Motor neuron (in vitro differentiated cells): Measurements from ENCODE around the gene YIPF6. TPM values are rescaled to one million over a fixed set of nuclear protein-coding genes. Genes with fewer than 3 reads are reported as not detected.
"Not testable (repeated sequence)": the region's sequence is repeated elsewhere in the genome, so short reads cannot be mapped to it uniquely, and the experiment has no call there.

ENCODE experiments used
- ATAC-seq, 8 experiments: fragments of 200-7000 bp; cut with Tn5 transposase; replicated peaks in 6 of 8; 2 replicates each; pipeline ENCODE4 v1.8.0; 2021; ENCODE audit warnings: mild to moderate bottlenecking in 8 of 8, moderate library complexity in 8 of 8
- H3K27ac ChIP-seq, 2 donors: fragments of 250-450 bp; sonication (Bioruptor Pico); 2 replicates each; pipeline ENCODE4 v1.9.0; 2021; ENCODE audit warnings: antibody characterized with exemption in 2 of 2, mild to moderate bottlenecking in 2 of 2, moderate library complexity in 1 of 2
- H3K4me1 ChIP-seq, 2 donors: fragments of 250-450 bp; sonication (Bioruptor Pico); replicated peaks in 1 of 2; 2 replicates each; pipeline ENCODE4 v1.6.1; 2021; ENCODE audit warnings: antibody characterized with exemption in 2 of 2, mild to moderate bottlenecking in 2 of 2, moderate library complexity in 1 of 2
- H3K4me3 ChIP-seq, 5 donors: fragments of 250-450 bp; sonication (Bioruptor Pico); 2 replicates each; pipeline ENCODE4 v1.9.0; 2021; ENCODE audit warnings: antibody characterized with exemption in 5 of 5, mild to moderate bottlenecking in 5 of 5, moderate library complexity in 4 of 5
- WGBS, 10 experiments: fragments of 450-650 bp; shearing (Covaris generic); methylation state at CpG; one replicate each; pipeline ENCODE4 v1.0.0; 2022; 5-methylcytosine and 5-hydroxymethylcytosine counted together
- in situ Hi-C, 9 experiments: fragments of 400-800 bp; cut with MboI; loops; one replicate each; pipeline ENCODE4 v1.15.0; 2021; ENCODE audit warnings: low sequenced_read_pairs in 9 of 9, low pct_unique_long_range_greater_than_20kb in 2 of 9; ENCODE audit not compliant: unreplicated experiment in 9 of 9
- total RNA-seq, 8 experiments: library from RNA; unstranded; fragments of 300-600 nt; gene quantifications; 2 replicates each; pipeline versions ENCODE4 v1.2.3 to v1.2.4, GENCODE V29; 2022

The YIPF6 gene
- 10 to 100 TPM; 20.1 to 30.6 (median 24.6) TPM for total RNA-seq

- Histone ChIP-seq H3K4me3 (peak within 1 kb of the TSS; percentile 61 to 98 (median 87)), H3K4me1 (peaks cover 7 to 9% of the 10 kb centered on the region in 2 donors), H3K27ac (peak within 1 kb of the TSS; percentile 93 to 99)
- in situ Hi-C loops, result no loop called here
- WGBS, 10 experiments, result 0 to 80% (median 0%) methylated on average over 1 to 35 of the region's 68 CpGs; no CpG with 5 or more reads in 3 of the 10 experiments
- ATAC-seq, result peak; percentile 92 to 97 (median 96)
These were observed at the start of gene YIPF6 for GRCh38 chrX:68498508-68499379. TSS of gene YIPF6 (plus strand) at chrX:68499051. CDS start at chrX:68499067, 16 bp downstream.

DNA sequence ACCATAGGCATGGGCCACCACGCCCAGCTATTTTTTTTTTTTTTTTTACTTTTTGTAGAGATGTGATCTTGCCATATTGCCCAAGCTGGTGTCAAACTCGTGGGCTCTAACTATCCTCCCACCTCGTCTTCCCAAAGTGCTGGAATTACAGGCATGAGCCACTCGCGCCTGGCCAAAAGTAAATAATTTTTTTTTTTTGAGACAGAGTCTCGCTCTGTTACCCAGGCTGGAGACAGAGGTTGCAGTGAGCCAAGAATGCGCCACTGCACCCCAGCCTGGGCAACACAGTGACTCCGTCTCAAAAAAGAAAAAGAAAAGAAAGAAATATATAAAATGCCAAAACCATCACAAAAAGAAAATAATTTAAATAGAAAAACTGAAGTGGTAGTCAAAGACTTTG, 47.1 kb upstream of the YIPF6 start:
- Histone ChIP-seq H3K4me3 (no peak overlapping the region), H3K27ac (no peak overlapping the region), H3K4me1 (no peaks in the 10 kb centered on the region)
- ATAC-seq, result peak in 1 of 8 experiments; percentile 69
- in situ Hi-C loops, result loop anchor here in 3 of 9 experiments (25.0 kb wide), 1 partner anchor 264 kb away; no protein-coding TSS in a partner anchor
- 50 to 100% (median 83%) methylated on average over 1 to 7 of the region's 8 CpGs; no CpG with 5 or more reads in 4 of the 10 experiments for WGBS, 10 experiments

DNA sequence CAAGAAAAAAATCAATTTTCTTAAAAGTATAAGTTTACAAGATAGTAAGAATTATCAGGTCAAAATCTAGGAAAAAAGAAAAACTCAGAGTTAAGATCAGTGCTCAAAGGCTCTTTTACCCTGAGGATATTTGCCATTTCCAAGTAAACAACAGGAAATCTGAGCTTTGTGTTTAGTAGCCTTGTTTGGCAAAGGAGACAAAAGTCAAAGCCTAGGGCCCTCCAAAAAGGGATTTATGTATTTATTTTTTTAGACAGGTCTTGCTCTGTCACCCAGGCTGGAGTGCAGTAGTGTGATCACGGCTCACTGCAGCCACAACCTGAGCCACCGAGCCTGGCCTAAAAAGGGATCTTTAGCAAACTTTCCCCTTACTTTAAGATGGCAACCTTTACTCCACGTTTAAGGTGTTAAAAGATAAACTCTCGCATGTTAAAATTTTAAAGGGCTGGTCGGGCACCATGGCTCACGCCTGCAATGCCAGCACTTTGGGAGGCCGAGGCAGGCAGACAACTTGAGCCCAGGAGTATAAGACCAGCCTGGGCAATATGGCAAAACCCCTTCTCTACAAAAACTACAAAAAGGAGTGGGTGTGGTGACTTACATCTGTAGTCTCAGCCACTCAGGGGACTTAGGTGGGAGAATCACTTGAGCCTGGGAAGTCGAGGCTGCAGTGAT, 44.2 kb upstream of the YIPF6 start:
- in situ Hi-C loops, result loop anchor here in 3 of 9 experiments (25.0 kb wide), 1 partner anchor 267 kb away; no protein-coding TSS in a partner anchor
- 0 to 76% (median 42%) methylated on average over 1 to 4 of the region's 8 CpGs; no CpG with 5 or more reads in 6 of the 10 experiments for WGBS, 10 experiments
- Histone ChIP-seq H3K4me3 (no peak overlapping the region), H3K27ac (no peak overlapping the region), H3K4me1 (no peaks in the 10 kb centered on the region)
- no peak for ATAC-seq

DNA sequence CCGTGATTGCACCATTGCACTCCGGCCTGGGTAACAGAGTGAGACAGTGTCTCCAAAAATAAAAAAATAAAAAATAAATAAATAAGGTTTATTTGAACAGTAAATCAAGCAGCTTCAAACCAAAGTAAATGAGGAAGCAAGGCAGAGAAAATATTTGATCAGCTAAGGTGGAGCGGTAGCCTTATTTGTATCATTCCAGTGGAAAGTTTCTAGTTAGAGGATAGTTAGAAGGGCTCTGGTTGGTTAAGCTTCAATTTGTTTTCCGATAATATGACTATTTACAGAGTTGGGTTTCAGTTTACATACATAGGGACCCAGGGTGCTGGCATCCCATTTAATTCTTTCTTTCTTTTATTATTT, 43.7 kb upstream of the YIPF6 start:
- in situ Hi-C loops, result loop anchor here in 3 of 9 experiments (25.0 kb wide), 1 partner anchor 268 kb away; no protein-coding TSS in a partner anchor
- no peak overlapping the region for H3K4me3 ChIP-seq
- no peaks in the 10 kb centered on the region for H3K4me1 ChIP-seq
- no peak overlapping the region for H3K27ac ChIP-seq
- 57 to 100% (median 87%) methylated on average over 1 to 4 of the region's 4 CpGs; no CpG with 5 or more reads in 3 of the 10 experiments for WGBS, 10 experiments
- no peak for ATAC-seq

- 34 to 60% (median 42%) methylated on average over 1 to 6 of the region's 6 CpGs; no CpG with 5 or more reads in 4 of the 10 experiments for WGBS, 10 experiments
- Histone ChIP-seq H3K4me3 (no peak overlapping the region), H3K27ac (no peak overlapping the region), H3K4me1 (no peaks in the 10 kb centered on the region)
- in situ Hi-C loops, result loop anchor here in 3 of 9 experiments (25.0 kb wide), 1 partner anchor 274 kb away; no protein-coding TSS in a partner anchor
- peak in 1 of 8 experiments; percentile 73 for ATAC-seq
These were observed 37.8 kb upstream of the YIPF6 start for GRCh38 chrX:68461093-68461492.

DNA sequence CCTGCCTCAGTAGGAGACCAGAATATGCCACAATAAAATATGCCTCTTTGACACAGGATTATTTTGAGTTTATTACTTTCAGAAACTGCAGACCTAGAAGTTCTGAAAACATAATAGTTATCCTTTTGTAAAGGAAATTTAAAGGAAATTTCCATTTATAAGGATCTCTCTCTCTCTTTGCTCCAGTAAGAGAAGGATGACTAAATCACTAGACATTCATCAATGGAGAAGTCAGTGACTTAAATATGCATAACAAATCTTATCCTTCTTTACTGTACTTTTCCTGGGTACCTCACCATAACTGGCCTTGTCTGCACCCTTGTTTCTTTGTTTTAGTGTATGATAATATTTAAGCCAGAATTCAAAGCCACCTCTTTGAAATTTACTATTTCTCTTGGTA, 37.3 kb upstream of the YIPF6 start:
- no peaks in the 10 kb centered on the region for H3K4me1 ChIP-seq
- peak in 1 of 8 experiments; percentile 69 for ATAC-seq
- in situ Hi-C loops, result loop anchor here in 3 of 9 experiments (25.0 kb wide), 1 partner anchor 274 kb away; no protein-coding TSS in a partner anchor
- no peak overlapping the region for H3K27ac ChIP-seq
- H3K4me3 ChIP-seq, result no peak overlapping the region

DNA sequence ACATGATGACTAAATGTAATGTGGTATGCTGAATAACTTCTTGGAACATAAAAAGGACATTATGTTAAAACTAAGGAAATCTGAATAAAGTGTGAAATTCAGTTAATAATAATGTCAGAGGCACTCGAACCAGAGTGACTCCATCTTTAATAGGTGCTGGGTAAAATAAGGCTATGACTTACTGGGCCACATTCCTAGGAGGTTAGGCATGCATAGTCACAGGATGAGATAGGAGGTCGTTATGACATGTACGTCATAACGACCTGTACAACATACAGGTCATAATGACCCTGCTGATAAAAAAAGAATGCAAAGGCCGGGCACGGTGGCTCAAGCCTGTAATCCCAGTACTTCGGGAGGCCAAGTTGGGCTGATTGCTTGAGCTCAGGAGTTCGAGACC, 36.7 kb upstream of the YIPF6 start:
- no peak overlapping the region for H3K27ac ChIP-seq
- 0 to 92% (median 52%) methylated on average over 1 to 8 of the region's 8 CpGs; no CpG with 5 or more reads in 4 of the 10 experiments for WGBS, 10 experiments
- no peaks in the 10 kb centered on the region for H3K4me1 ChIP-seq
- ATAC-seq, result peak in 2 of 8 experiments; percentile 56 to 78
- in situ Hi-C loops, result loop anchor here in 3 of 9 experiments (25.0 kb wide), 1 partner anchor 275 kb away; no protein-coding TSS in a partner anchor
- no peak overlapping the region for H3K4me3 ChIP-seq

- Histone ChIP-seq H3K27ac (no peak overlapping the region), H3K4me3 (no peak overlapping the region), H3K4me1 (no peaks in the 10 kb centered on the region)
- 0 to 50% (median 8%) methylated on average over 2 to 5 of the region's 8 CpGs; no CpG with 5 or more reads in 5 of the 10 experiments for WGBS, 10 experiments
- in situ Hi-C loops, result loop anchor here in 3 of 9 experiments (25.0 kb wide), 1 partner anchor 275 kb away; no protein-coding TSS in a partner anchor
- ATAC-seq, result peak in 3 of 8 experiments; percentile 7 to 62 (median 27)
These were observed 36.2 kb upstream of the YIPF6 start for GRCh38 chrX:68462653-68463052.

GRCh38 chrX:68463880-68464279, 35.0 kb upstream of the YIPF6 start:
- 97 to 100% (median 100%) methylated on average over 1 of the region's 1 CpG; no CpG with 5 or more reads in 4 of the 10 experiments for WGBS, 10 experiments
- in situ Hi-C loops, result loop anchor here in 3 of 9 experiments (25.0 kb wide), 1 partner anchor 277 kb away; no protein-coding TSS in a partner anchor
- Histone ChIP-seq H3K27ac (no peak overlapping the region), H3K4me3 (no peak overlapping the region), H3K4me1 (no peaks in the 10 kb centered on the region)
- no peak for ATAC-seq

DNA sequence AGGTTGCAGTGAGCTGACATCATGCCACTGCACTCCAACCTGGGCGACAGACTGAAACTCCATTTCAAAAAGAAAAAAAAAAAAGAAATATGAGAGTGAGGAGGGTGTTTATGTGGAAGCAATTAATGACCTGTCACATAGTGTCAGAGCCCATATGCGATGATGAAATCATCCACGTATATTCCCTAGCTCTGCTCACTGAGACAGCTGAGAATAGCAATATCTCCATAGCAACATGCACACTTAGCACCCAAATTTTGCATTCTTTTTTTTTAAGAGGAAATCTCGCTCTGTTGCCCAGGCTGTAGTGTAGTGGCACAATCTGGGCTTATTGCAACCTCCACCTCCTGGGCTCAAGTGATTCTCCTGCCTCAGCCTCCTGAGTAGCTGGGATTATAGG, 34.1 kb upstream of the YIPF6 start:
- H3K27ac ChIP-seq, result no peak overlapping the region
- in situ Hi-C loops, result loop anchor here in 3 of 9 experiments (25.0 kb wide), 1 partner anchor 277 kb away; no protein-coding TSS in a partner anchor
- H3K4me3 ChIP-seq, result no peak overlapping the region
- peak in 2 of 8 experiments; percentile 34 to 52 for ATAC-seq
- 17 to 60% (median 36%) methylated on average over 1 to 3 of the region's 4 CpGs; no CpG with 5 or more reads in 6 of the 10 experiments for WGBS, 10 experiments
- H3K4me1 ChIP-seq, result no peaks in the 10 kb centered on the region

GRCh38 chrX:68480969-68481368, 17.9 kb upstream of the YIPF6 start:
- WGBS, 10 experiments, result 67 to 100% methylated on average over 1 of the region's 1 CpG; no CpG with 5 or more reads in 8 of the 10 experiments
- H3K27ac ChIP-seq, result no peak overlapping the region
- in situ Hi-C loops, result no loop called here
- no peaks in the 10 kb centered on the region for H3K4me1 ChIP-seq
- no peak for ATAC-seq
- H3K4me3 ChIP-seq, result no peak overlapping the region

- WGBS, 10 experiments, result no CpG with 5 or more reads among the region's 3 CpGs
- H3K4me1 ChIP-seq, H3K27ac ChIP-seq, in situ Hi-C loops, H3K4me3 ChIP-seq, ATAC-seq: not testable (repeated sequence)
These were observed 12.7 kb upstream of the YIPF6 start for GRCh38 chrX:68486198-68486597.
